Neural cell (in vitro differentiated cells): ENCODE measurements around the gene IL21R.

Experiments used
- CTCF ChIP-seq: fragments of 450-650 bp; IDR thresholded peaks from 2 replicates; pipeline ENCODE4 v1.5.1; 2014; ENCODE audit warnings: antibody characterized with exemption, mild to moderate bottlenecking, moderate library complexity; ENCODE audit not compliant: poor library complexity, severe bottlenecking
- EZH2 ChIP-seq: fragments of 200-600, 300-800 bp; shearing (Covaris generic), sonication (generic); IDR thresholded peaks from 2 replicates; pipeline ENCODE4 v1.6.1; 2014; ENCODE audit warnings: antibody characterized with exemption, low read length, borderline replicate concordance, mild to moderate bottlenecking; ENCODE audit not compliant: insufficient read depth, poor library complexity, severe bottlenecking
- MXI1 ChIP-seq: fragments of 450-650 bp; conservative IDR thresholded peaks from 2 replicates; pipeline ENCODE4 v1.6.1; 2014; ENCODE audit warnings: antibody characterized with exemption, mild to moderate bottlenecking; ENCODE audit not compliant: poor library complexity, severe bottlenecking
- POLR2AphosphoS5 ChIP-seq: IDR thresholded peaks from 2 replicates; pipeline ENCODE4 v1.6.1; 2012

GRCh38 chr16:27483088-27483437 is 81.1 kb downstream of the IL21R start:
- no peak for TF ChIP-seq CTCF
- no peak for TF ChIP-seq POLR2AphosphoS5
- TF ChIP-seq EZH2: no peak
- TF ChIP-seq MXI1: no peak
